IMR-90 (cell line): Measurements from ENCODE around the gene CENPM. TPM values are rescaled to one million over a fixed set of nuclear protein-coding genes. Genes with fewer than 3 reads are reported as not detected.

ENCODE experiments used
- ATAC-seq: fragments of 200-7000 bp; cut with Tn5 transposase; 2 replicates; pipeline ENCODE4 v1.9.1; 2020; ENCODE audit warnings: low read depth, mild to moderate bottlenecking, moderate library complexity
- BruUV-seq: library from RNA; stranded (reverse); fragments of 400-500 nt; replicated peaks from 2 replicates; lab custom pipeline; 2021; lab: Mats Ljungman, UMichigan
- CTCF ChIA-PET: fragments of 300-600 bp; formaldehyde crosslinking; extraction: SDS; loops from one replicate; lab custom pipeline; 2021; ENCODE audit warnings: antibody characterized with exemption; lab: Yijun Ruan, JAX
- POLR2A ChIA-PET: fragments of 300-600 bp; sonication (Branson Sonifier 250); formaldehyde crosslinking; loops from one replicate; lab custom pipeline; 2022; ENCODE audit warnings: antibody characterized with exemption; ENCODE audit not compliant: unreplicated experiment; lab: Charles Lee
- DNase-seq: peaks from one replicate; pipeline ENCODE4 v3.0.0; 2013
- H2AFZ ChIP-seq: replicated peaks from 2 replicates; pipeline ENCODE3; 2013; ENCODE audit warnings: low read length, mild to moderate bottlenecking; ENCODE audit not compliant: poor library complexity
- H2AK5ac ChIP-seq: 2 replicates; pipeline ENCODE4 v1.6.1; 2013; ENCODE audit warnings: low read depth, low read length, inconsistent platforms
- H2AK9ac ChIP-seq: replicated peaks from 2 replicates; pipeline ENCODE3; 2013; ENCODE audit warnings: mild to moderate bottlenecking, low read depth, low read length, moderate library complexity; ENCODE audit not compliant: poor library complexity
- H2BK120ac ChIP-seq: 2 replicates; pipeline ENCODE4 v1.6.1; 2013; ENCODE audit warnings: low read depth, low read length, inconsistent platforms
- H2BK15ac ChIP-seq: 3 replicates; pipeline ENCODE4 v1.6.1; 2013; ENCODE audit warnings: low read depth, low read length, inconsistent platforms
- H2BK20ac ChIP-seq: 2 replicates; pipeline ENCODE4 v1.6.1; 2013; ENCODE audit warnings: low read depth, mild to moderate bottlenecking, inconsistent platforms, low read length, moderate library complexity
- H2BK5ac ChIP-seq: 2 replicates; pipeline ENCODE4 v1.6.1; 2013; ENCODE audit warnings: mild to moderate bottlenecking, low read depth, low read length, inconsistent platforms; ENCODE audit not compliant: poor library complexity, severe bottlenecking
- H3K14ac ChIP-seq: replicated peaks from 2 replicates; pipeline ENCODE4 v1.6.1; 2013; ENCODE audit warnings: low read depth, low read length, inconsistent platforms
- H3K18ac ChIP-seq: 2 replicates; pipeline ENCODE4 v1.6.1; 2013; ENCODE audit warnings: low read depth, low read length, control low read depth
- H3K23ac ChIP-seq: 2 replicates; pipeline ENCODE4 v1.6.1; 2013; ENCODE audit warnings: low read depth, low read length, inconsistent platforms
- H3K27ac ChIP-seq: 2 replicates; pipeline ENCODE4 v1.5.1; 2013; ENCODE audit warnings: mild to moderate bottlenecking, control low read depth, low read length; ENCODE audit not compliant: insufficient read depth
- H3K27me3 ChIP-seq: 2 replicates; pipeline ENCODE4 v1.6.1; 2013; ENCODE audit warnings: low read length; ENCODE audit not compliant: control insufficient read depth, insufficient read depth
- H3K36me3 ChIP-seq: 2 replicates; pipeline ENCODE4 v1.6.1; 2013; ENCODE audit warnings: low read length, mixed read lengths; ENCODE audit not compliant: control insufficient read depth, insufficient read depth
- H3K4ac ChIP-seq: 2 replicates; pipeline ENCODE4 v1.6.1; 2013; ENCODE audit warnings: low read depth, low read length, inconsistent platforms
- H3K4me1 ChIP-seq: 2 replicates; pipeline ENCODE4 v1.6.1; 2013; ENCODE audit warnings: low read length, mixed read lengths; ENCODE audit not compliant: control insufficient read depth, insufficient read depth
- H3K4me2 ChIP-seq: 2 replicates; pipeline ENCODE4 v1.6.1; 2013; ENCODE audit warnings: low read depth, mild to moderate bottlenecking, control low read depth, low read length, moderate library complexity
- H3K4me3 ChIP-seq: 2 replicates; pipeline ENCODE4 v1.5.1; 2013; ENCODE audit warnings: low read depth, mild to moderate bottlenecking, control low read depth, low read length, moderate library complexity; ENCODE audit not compliant: insufficient read depth
- H3K56ac ChIP-seq: 2 replicates; pipeline ENCODE4 v1.6.1; 2013; ENCODE audit warnings: low read length, inconsistent platforms; ENCODE audit not compliant: insufficient read depth; ENCODE audit errors: extremely low read depth
- H3K79me1 ChIP-seq, 2 experiments: 2 replicates each; pipeline ENCODE4 v1.6.1; 2013; ENCODE audit warnings: low read length in 2 of 2, inconsistent platforms in 1 of 2, low read depth in 1 of 2
- H3K9ac ChIP-seq: 2 replicates; pipeline ENCODE4 v1.6.1; 2013; ENCODE audit warnings: low read depth, low read length, control low read depth
- H3K9me1 ChIP-seq: 2 replicates; pipeline ENCODE4 v1.6.1; 2013; ENCODE audit warnings: low read length, inconsistent platforms; ENCODE audit not compliant: insufficient read depth
- H3K9me3 ChIP-seq: 2 replicates; pipeline ENCODE4 v1.6.1; 2013; ENCODE audit warnings: low read length; ENCODE audit not compliant: control insufficient read depth, insufficient read depth
- H4K20me1 ChIP-seq: 2 replicates; pipeline ENCODE4 v1.6.1; 2013; ENCODE audit warnings: low read length, inconsistent platforms; ENCODE audit not compliant: insufficient read depth
- H4K5ac ChIP-seq: 2 replicates; pipeline ENCODE4 v1.6.1; 2013; ENCODE audit warnings: mild to moderate bottlenecking, low read depth, low read length, control low read depth
- H4K8ac ChIP-seq, 2 experiments: 2 replicates each; pipeline ENCODE4 v1.6.1; 2013; ENCODE audit warnings: low read depth in 2 of 2, low read length in 2 of 2, control low read depth in 1 of 2, inconsistent platforms in 1 of 2
- H4K91ac ChIP-seq: 2 replicates; pipeline ENCODE4 v1.6.1; 2013; ENCODE audit warnings: low read depth, low read length, inconsistent platforms; ENCODE audit not compliant: insufficient read depth
- BHLHE40 ChIP-seq: fragments of 150-350 bp; IDR thresholded peaks from 2 replicates; pipeline ENCODE4 v1.6.1; 2016; ENCODE audit warnings: mild to moderate bottlenecking, low read depth, low read length
- CEBPB ChIP-seq: IDR thresholded peaks from 2 replicates; pipeline ENCODE4 v1.6.1; 2012; ENCODE audit warnings: low read depth, low read length, improper control_type of control experiment
- CTCF ChIP-seq: conservative IDR thresholded peaks from 2 replicates; pipeline ENCODE4 v1.5.1; 2012; ENCODE audit warnings: mild to moderate bottlenecking, low read depth, low read length, improper control_type of control experiment
- FOS ChIP-seq: fragments of 150-350 bp; IDR thresholded peaks from 2 replicates; pipeline ENCODE4 v1.6.1; 2016; ENCODE audit warnings: low read depth, low read length
- MAZ ChIP-seq: IDR thresholded peaks from 2 replicates; pipeline ENCODE4 v1.6.1; 2012; ENCODE audit warnings: low read depth, mild to moderate bottlenecking, low read length, improper control_type of control experiment, moderate library complexity, borderline replicate concordance
- MXI1 ChIP-seq: IDR thresholded peaks from 2 replicates; pipeline ENCODE4 v1.6.1; 2012; ENCODE audit warnings: low read depth, mild to moderate bottlenecking, low read length, moderate library complexity, borderline replicate concordance
- NFE2L2 ChIP-seq: fragments of 150-350 bp; IDR thresholded peaks from 2 replicates; pipeline ENCODE4 v1.6.1; 2016; ENCODE audit warnings: low read depth, mild to moderate bottlenecking, low read length
- POLR2A ChIP-seq: IDR thresholded peaks from 2 replicates; pipeline ENCODE4 v1.6.1; 2012; ENCODE audit warnings: mild to moderate bottlenecking, low read depth, low read length
- RAD21 ChIP-seq: IDR thresholded peaks from 2 replicates; pipeline ENCODE4 v1.6.1; 2012; ENCODE audit warnings: low read length, improper control_type of control experiment
- RFX5 ChIP-seq: IDR thresholded peaks from 2 replicates; pipeline ENCODE4 v1.8.0; 2012; ENCODE audit warnings: low read depth, mild to moderate bottlenecking, low read length, moderate library complexity
- SMC3 ChIP-seq: fragments of 150-350 bp; IDR thresholded peaks from 2 replicates; pipeline ENCODE4 v1.6.1; 2016; ENCODE audit warnings: low read depth, mild to moderate bottlenecking, antibody characterized with exemption, low read length, moderate library complexity
- WGBS, 2 experiments: methylation state at CpG; one replicate each; pipeline versions ENCODE4 v1.1.5 to v1.1.7; 2013; ENCODE audit warnings: missing lambda C conversion rate in 2 of 2; ENCODE audit not compliant: insufficient read length in 1 of 2; ENCODE audit errors: extremely low coverage in 2 of 2; 5-methylcytosine and 5-hydroxymethylcytosine counted together
- dilution Hi-C: fragments of 300-500 bp; cut with HindIII; formaldehyde crosslinking; loops from one replicate; pipeline ENCODE4 v1.14.3; 2018; ENCODE audit warnings: low sequenced_read_pairs; ENCODE audit not compliant: unreplicated experiment
- in situ Hi-C: fragments of 300-500 bp; cut with MboI; formaldehyde crosslinking; loops from 3 replicates; pipeline ENCODE4 v1.14.3; 2019; ENCODE audit warnings: low sequenced_read_pairs, inconsistent platforms, mixed read lengths
- intact Hi-C: fragments of 100-400 bp; cut with micrococcal nuclease; formaldehyde crosslinking; loops from 2 replicates; pipeline ENCODE4 v1.10.0; 2022
- polyA plus RNA-seq, 3 experiments: library from polyadenylated mRNA; depleted of rRNA; stranded (reverse); fragments of >200 nt; gene quantifications; 2 replicates each; pipeline ENCODE4 v1.2.3, GENCODE V29; 2012; ENCODE audit warnings: low replicate concordance in 1 of 3
- total RNA-seq: library from RNA; depleted of rRNA; stranded (reverse); fragments of >200 nt; gene quantifications from 2 replicates; pipeline ENCODE4 v1.2.3, GENCODE V29; 2012

CENPM gene
- total and polyA plus RNA-seq, 2 of the 4 experiments (the other 2 are of a cell fraction), result 18.1 to 20.1 TPM

GRCh38 chr22:41971431-41971830 is 24.5 kb upstream of the CENPM start (continued):
- TF ChIP-seq NFE2L2 (no peak), POLR2A (no peak), CEBPB (no peak), FOS (no peak)

- WGBS, 2 experiments, result 64% methylated on average over 2 of the region's 2 CpGs; no CpG with 5 or more reads in 1 of the 2 experiments
- ChIA-PET CTCF (no interaction called here), POLR2A (no interaction called here)
- H3K18ac ChIP-seq, result no peak overlapping the region
- H3K9me1 ChIP-seq, result no peaks in the 10 kb centered on the region
- no peak overlapping the region for H2AK9ac ChIP-seq
- no peak overlapping the region for H2BK120ac ChIP-seq
- TF ChIP-seq CTCF (no peak), RFX5 (no peak), FOS (no peak), BHLHE40 (no peak), MAZ (no peak), RAD21 (no peak), MXI1 (no peak), CEBPB (no peak), SMC3 (no peak)
- H3K4me3 ChIP-seq, result no peak overlapping the region
- intact Hi-C loops, result no loop called here
- no peaks in the 10 kb centered on the region for H4K20me1 ChIP-seq
- no peak overlapping the region for H2BK15ac ChIP-seq
- H3K56ac ChIP-seq, result no peak overlapping the region
- in situ Hi-C loops, result no loop called here
- no peak overlapping the region for H3K14ac ChIP-seq
- no peak overlapping the region for H2AK5ac ChIP-seq
- ATAC-seq (no peak), DNase-seq (no peak)
- H3K4ac ChIP-seq, result no peak overlapping the region
- no peak overlapping the region for H4K91ac ChIP-seq
- H3K4me1 ChIP-seq, result no peaks in the 10 kb centered on the region
- no peak overlapping the region for H3K23ac ChIP-seq
- H2BK20ac ChIP-seq, result no peak overlapping the region
- H3K4me2 ChIP-seq, result no peak overlapping the region
- H2AFZ ChIP-seq, result no peak overlapping the region
- H4K8ac ChIP-seq, result no peak overlapping the region
- no peak overlapping the region for H2BK5ac ChIP-seq
- no peaks in the 10 kb centered on the region for H3K9me3 ChIP-seq
- H3K27me3 ChIP-seq, result peaks cover 31% of the 10 kb centered on the region
- no peak overlapping the region for H4K5ac ChIP-seq
- dilution Hi-C loops, result no loop called here
- H3K27ac ChIP-seq, result no peak overlapping the region
- no peaks in the 10 kb centered on the region for H3K36me3 ChIP-seq
- no peak overlapping the region for H3K9ac ChIP-seq
- H3K79me1 ChIP-seq, result no peaks in the 10 kb centered on the region
- no TSS peak for BruUV-seq
Observed at GRCh38 chr22:41970601-41971000, 23.6 kb upstream of the CENPM start.
